K562 (cell line): ENCODE data around the gene PDE6G. TPM values are rescaled to one million over a fixed set of nuclear protein-coding genes. Genes with fewer than 3 reads are reported as not detected.

Source experiments
- ATAC-seq: fragments of 200-7000 bp; cut with Tn5 transposase; 3 replicates; pipeline ENCODE4 v1.9.1; 2020; ENCODE audit warnings: moderate library complexity
- BruUV-seq: library from RNA; stranded (reverse); fragments of 400-500 nt; replicated peaks from 2 replicates; lab custom pipeline; 2021; lab: Mats Ljungman, UMichigan
- CTCF ChIA-PET: fragments of 300-600 bp; formaldehyde crosslinking; extraction: SDS; loops from one replicate; lab custom pipeline; 2021; ENCODE audit warnings: low intra/inter-chr PET ratio; lab: Yijun Ruan, JAX
- POLR2A ChIA-PET: fragments of 300-600, 350-650 bp; sonication (Branson Sonifier 250); formaldehyde crosslinking; extraction: SDS; loops from one replicate; lab custom pipeline; 2021; ENCODE audit warnings: antibody characterized with exemption, inconsistent platforms; lab: Yijun Ruan, JAX
- DNase-seq, 4 experiments: peaks; one replicate each; pipeline versions ENCODE4 v3.0.0 to v3.0.0-alpha.2; 2011 to 2018; ENCODE audit warnings: low spot score in 3 of 4, mixed read lengths in 3 of 4; ENCODE audit errors: extremely low read depth in 1 of 4
- FAIRE-seq: peaks from 2 replicates; lab custom pipeline; 2011; peaks lifted over from hg19 to GRCh38; lab: Jason Lieb, UNC
- H2AFZ ChIP-seq: 2 replicates; pipeline ENCODE4 v1.6.0; 2011; ENCODE audit warnings: low read depth, low read length, control low read depth, inconsistent platforms
- H3K27ac ChIP-seq: fragments of 200-600 bp; 3 replicates; pipeline ENCODE4 v1.8.0; 2011; ENCODE audit warnings: low read depth, mild to moderate bottlenecking, control low read depth, inconsistent platforms, low read length, moderate library complexity, mixed read lengths; ENCODE audit errors: extremely low read depth
- H3K27me3 ChIP-seq, 2 experiments: fragments of 300-600 bp in 1 of 2; 2 replicates in 1 of 2; 3 replicates in 1 of 2; pipeline versions ENCODE4 v1.6.0 to v1.8.0; 2011; ENCODE audit warnings: inconsistent platforms in 2 of 2, low read length in 2 of 2, mild to moderate bottlenecking in 1 of 2, mixed read lengths in 1 of 2, moderate library complexity in 1 of 2; ENCODE audit not compliant: control insufficient read depth in 2 of 2, insufficient read depth in 2 of 2
- H3K36me3 ChIP-seq: fragments of 300-600 bp; 3 replicates; pipeline ENCODE4 v1.8.0; 2011; ENCODE audit warnings: mild to moderate bottlenecking, low read length, inconsistent platforms; ENCODE audit not compliant: control insufficient read depth, insufficient read depth
- H3K4me1 ChIP-seq, 2 experiments: fragments of 200-600 bp in 1 of 2; replicated peaks in 1 of 2; 2 replicates in 1 of 2; 3 replicates in 1 of 2; pipeline versions ENCODE4 v1.5.1 to v1.8.0; 2011; ENCODE audit warnings: inconsistent platforms in 2 of 2, low read length in 2 of 2, mild to moderate bottlenecking in 1 of 2, mixed read lengths in 1 of 2, moderate library complexity in 1 of 2; ENCODE audit not compliant: control insufficient read depth in 2 of 2, insufficient read depth in 2 of 2
- H3K4me2 ChIP-seq: 2 replicates; pipeline ENCODE4 v1.6.1; 2011; ENCODE audit warnings: low read length, control low read depth, inconsistent platforms, mixed read lengths; ENCODE audit not compliant: insufficient read depth
- H3K4me3 ChIP-seq: fragments of 200-600 bp; sonication (generic), shearing (Covaris generic); 2 replicates; pipeline ENCODE4 v1.5.1; 2016; ENCODE audit warnings: control low read depth, inconsistent platforms
- H3K79me2 ChIP-seq: fragments of 200-600 bp; 3 replicates; pipeline ENCODE4 v1.8.0; 2011; ENCODE audit warnings: low read length, inconsistent platforms; ENCODE audit not compliant: control insufficient read depth, insufficient read depth
- H3K9ac ChIP-seq, 2 experiments: 2 replicates each; pipeline versions ENCODE4 v1.6.0 to v1.6.1; 2011; ENCODE audit warnings: low read depth in 2 of 2, low read length in 2 of 2, control low read depth in 1 of 2, inconsistent platforms in 1 of 2, mild to moderate bottlenecking in 1 of 2, mixed read lengths in 1 of 2; ENCODE audit not compliant: insufficient read depth in 1 of 2
- H3K9me1 ChIP-seq: one replicate; pipeline ENCODE4 v1.6.0; 2011; ENCODE audit warnings: inconsistent platforms, mild to moderate bottlenecking, low read length, moderate library complexity; ENCODE audit not compliant: control insufficient read depth, insufficient read depth
- H3K9me3 ChIP-seq: replicated peaks from 2 replicates; pipeline ENCODE4 v1.5.1; 2011; ENCODE audit warnings: low read depth, low read length, inconsistent platforms; ENCODE audit not compliant: control insufficient read depth, insufficient read depth
- H4K20me1 ChIP-seq: replicated peaks from 2 replicates; pipeline ENCODE4 v1.6.1; 2011; ENCODE audit warnings: low read length, inconsistent platforms, mixed read lengths; ENCODE audit not compliant: control insufficient read depth, insufficient read depth
- ATF3 ChIP-seq, 2 experiments: fragments of 450-650 bp in 1 of 2; sonication (generic) in 1 of 2; formaldehyde crosslinking in 1 of 2; IDR thresholded peaks in 1 of 2; conservative IDR thresholded peaks in 1 of 2; 2 replicates each; pipeline versions ENCODE4 v1.6.1 to v1.8.1; 2016 to 2023; ENCODE audit warnings: mild to moderate bottlenecking in 2 of 2, moderate library complexity in 2 of 2, inconsistent platforms in 1 of 2, missing genetic modification reagents in 1 of 2
- COPS2 ChIP-seq: fragments of 450-650 bp; conservative IDR thresholded peaks from 2 replicates; pipeline ENCODE4 v1.6.1; 2016; ENCODE audit warnings: mild to moderate bottlenecking, moderate library complexity
- E2F4 ChIP-seq: sonication (generic); formaldehyde crosslinking; IDR thresholded peaks from 2 replicates; pipeline ENCODE4 v1.8.0; 2022; ENCODE audit warnings: mild to moderate bottlenecking, low read depth, missing genetic modification reagents
- EGR1 ChIP-seq: fragments of 450-650 bp; conservative IDR thresholded peaks from 2 replicates; pipeline ENCODE4 v1.6.1; 2017; ENCODE audit warnings: mild to moderate bottlenecking
- HES1 ChIP-seq: fragments of 450-650 bp; IDR thresholded peaks from 2 replicates; pipeline ENCODE4 v1.6.1; 2016; ENCODE audit warnings: low read depth, mild to moderate bottlenecking, moderate library complexity
- POLR2A ChIP-seq: fragments of 450-650 bp; conservative IDR thresholded peaks from 2 replicates; pipeline ENCODE4 v1.6.1; 2016
- RBFOX2 ChIP-seq: fragments of 200-400 bp; formaldehyde crosslinking; IDR thresholded peaks from 2 replicates; pipeline ENCODE4 v1.6.1; 2017; ENCODE audit warnings: low read depth, mild to moderate bottlenecking, low read length, moderate library complexity
- SIN3A ChIP-seq, 2 experiments: fragments of 150-350 bp in 1 of 2; IDR thresholded peaks; 2 replicates each; pipeline ENCODE4 v1.6.1; 2011 to 2016; ENCODE audit warnings: borderline replicate concordance in 2 of 2, low read depth in 2 of 2, low read length in 2 of 2, mild to moderate bottlenecking in 2 of 2, moderate library complexity in 2 of 2; ENCODE audit not compliant: control insufficient read depth in 1 of 2
- TAF15 ChIP-seq: fragments of 200-400 bp; formaldehyde crosslinking; IDR thresholded peaks from 2 replicates; pipeline ENCODE4 v1.6.1; 2017; ENCODE audit warnings: mild to moderate bottlenecking, low read depth, low read length, moderate library complexity
- TRIM24 ChIP-seq, 2 experiments: fragments of 450-650 bp; IDR thresholded peaks; 2 replicates each; pipeline ENCODE4 v1.6.1; 2016
- ZBTB8A ChIP-seq: fragments of 450-650 bp; IDR thresholded peaks from 2 replicates; pipeline ENCODE4 v1.6.1; 2018; ENCODE audit warnings: mild to moderate bottlenecking, moderate library complexity; ENCODE audit not compliant: partially characterized antibody
- ZFP91 ChIP-seq: sonication (generic); formaldehyde crosslinking; IDR thresholded peaks from 2 replicates; pipeline ENCODE4 v1.8.0; 2022; ENCODE audit warnings: mild to moderate bottlenecking, missing genetic modification reagents
- ZNF124 ChIP-seq: sonication (generic); formaldehyde crosslinking; IDR thresholded peaks from 2 replicates; pipeline ENCODE4 v1.8.1; 2022; ENCODE audit warnings: missing genetic modification reagents
- WGBS: fragments of 100-300 bp; shearing (Covaris generic); methylation state at CpG from one replicate; pipeline ENCODE4 v1.1.6; 2016; ENCODE audit warnings: low coverage, mixed read lengths; ENCODE audit not compliant: insufficient coverage; ENCODE audit errors: missing lambda C conversion rate; 5-methylcytosine and 5-hydroxymethylcytosine counted together
- in situ Hi-C: fragments of 300-500 bp; cut with MboI; formaldehyde crosslinking; loops from 4 replicates; pipeline ENCODE4 v1.15.0; 2018; ENCODE audit warnings: inconsistent platforms, mixed read lengths
- intact Hi-C: fragments of 100-400 bp; cut with micrococcal nuclease; formaldehyde crosslinking; loops from 2 replicates; pipeline ENCODE4 v1.14.2; 2022
- polyA plus RNA-seq, 8 experiments: library from polyadenylated mRNA; depleted of rRNA in 4 of 8; stranded (reverse) in 5 of 8; unstranded in 3 of 8; fragments of >200 nt; fragmentation: Nextera tagmentation in 2 of 8; fragmentation: Illumina TruSeq in 1 of 8; extraction: Ambion mirVana in 2 of 8; extraction: Trizol in 1 of 8; gene quantifications; 2 replicates each; pipeline versions ENCODE4 v1.2.1 to v1.2.3, GENCODE V29; 2011 to 2014; ENCODE audit warnings: inconsistent platforms in 1 of 8, missing spikeins in 1 of 8
- total RNA-seq, 7 experiments: library from RNA; depleted of rRNA in 6 of 7; stranded (reverse); fragments of >200 nt in 6 of 7; fragmentation: Illumina TruSeq in 2 of 7; extraction: Trizol in 2 of 7; gene quantifications; 2 replicates each; pipeline versions ENCODE4 v1.2.1 to v1.2.3, GENCODE V29; 2011 to 2021; ENCODE audit warnings: low replicate concordance in 1 of 7

Gene PDE6G
- total and polyA plus RNA-seq, 9 of the 15 experiments (the other 6 are each of a cell fraction or from before 2014, with no cell fraction given), result 0.14 to 0.59 TPM; not detected in 7

- TF ChIP-seq HES1, result no peak
Observed at GRCh38 chr17:81665205-81666091, 9.1 kb upstream of the PDE6G start (continued).

GRCh38 chr17:81664051-81664470 lies 7.7 kb upstream of the PDE6G start:
- no peak overlapping the region for H3K4me3 ChIP-seq
- POLR2A ChIA-PET, result interaction anchor here (0.6 to 2.3 kb wide), 6 partner anchors 9 to 38 kb away, joined by 3 to 8 read pairs (median 4); partner anchors contain the start of genes NPLOC4 and TSPAN10
- peak overlapping the region; percentile 36 to 80; a peak in 3 of 4 replicates for H3K9ac ChIP-seq
- TF ChIP-seq ZBTB8A (no peak), ZNF124 (CRISPR knock-in tag) (no peak), TRIM24 (IDR thresholded peaks at IDR 0.05) (no peak), E2F4 (CRISPR knock-in tag) (0 out of 2 replicates have a peak, but pooled peaks have one; percentile 25), EGR1 (peak; percentile 49), TAF15 (no peak), RBFOX2 (peak; percentile 49; the same call in 1 of the 2 replicates), ATF3 (IDR thresholded peaks at IDR 0.05) (peak; percentile 29; the same call in 1 of the 2 replicates), ATF3 (CRISPR knock-in tag; conservative IDR thresholded peaks at IDR 0.05) (no peak), POLR2A (0 out of 2 replicates have a peak, but pooled peaks have one; percentile 12), ZFP91 (0 out of 2 replicates have a peak, but pooled peaks have one; percentile 26), COPS2 (no peak), SIN3A (IDR thresholded peaks at IDR 0.05; ENCODE audit: borderline replicate concordance in 2 of 2, control insufficient read depth in 1 of 2, low read depth in 2 of 2, low read length in 2 of 2) (no peak)

More at GRCh38 chr17:81664051-81664470, 7.7 kb upstream of the PDE6G start:
- Histone ChIP-seq H4K20me1 (no peaks in the 10 kb centered on the region), H3K36me3 (peaks cover 32% of the 10 kb centered on the region), H3K9me1 (no peaks in the 10 kb centered on the region), H3K4me1 (peaks cover 36 to 61% of the 10 kb centered on the region in 2 experiments), H3K4me2 (no peak overlapping the region), H3K9me3 (no peaks in the 10 kb centered on the region), H2AFZ (no peak overlapping the region), H3K79me2 (peaks cover 49% of the 10 kb centered on the region), H3K27ac (peak overlapping the region; percentile 75), H3K27me3 (no peaks in the 10 kb centered on the region)
- in situ Hi-C loops (no loop called here), intact Hi-C loops (no loop called here)
- ATAC-seq, result no peak
- CTCF ChIA-PET, result no interaction called here
- DNase-seq, result peak in 1 of 4 experiments; percentile 32
- FAIRE-seq, result no peak
- BruUV-seq, result no TSS peak
- 62% methylated on average over 5 of the region's 7 CpGs for WGBS
